ENCODE data around the gene PPM1H. TPM values are rescaled to one million over a fixed set of nuclear protein-coding genes. Genes with fewer than 3 reads are reported as not detected.

The PPM1H gene
- total RNA-seq, 1 donor from 2014 or later: 0.79 TPM

DNA sequence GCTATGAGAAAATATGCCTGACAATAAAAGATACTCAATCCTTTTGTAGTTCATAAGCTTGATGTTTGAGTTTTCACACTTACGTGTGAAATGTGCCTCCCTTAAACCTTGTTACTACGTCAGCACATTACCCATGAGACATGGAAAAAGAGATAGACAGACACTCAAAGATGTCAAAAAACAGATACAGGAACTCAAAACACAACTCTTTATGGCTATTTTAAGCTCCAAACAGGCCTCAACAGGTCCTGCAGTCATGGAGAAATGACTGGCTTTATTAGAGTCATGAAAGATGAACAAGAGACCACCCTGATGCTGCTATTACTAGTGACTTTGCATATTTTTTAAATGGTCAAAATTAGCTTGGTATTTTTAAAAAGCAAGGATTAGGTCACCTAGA is 283.8 kb downstream of the PPM1H start:
- no peaks in the 10 kb centered on the region for H3K36me3 ChIP-seq (ENCODE audit: control insufficient read depth, insufficient read depth, low read length)
- DNase-seq (ENCODE audit: low read depth): peak; percentile 23
- H3K4me3 ChIP-seq (ENCODE audit: low read depth, low read length): no peak overlapping the region
- TF ChIP-seq, protein P1, sequence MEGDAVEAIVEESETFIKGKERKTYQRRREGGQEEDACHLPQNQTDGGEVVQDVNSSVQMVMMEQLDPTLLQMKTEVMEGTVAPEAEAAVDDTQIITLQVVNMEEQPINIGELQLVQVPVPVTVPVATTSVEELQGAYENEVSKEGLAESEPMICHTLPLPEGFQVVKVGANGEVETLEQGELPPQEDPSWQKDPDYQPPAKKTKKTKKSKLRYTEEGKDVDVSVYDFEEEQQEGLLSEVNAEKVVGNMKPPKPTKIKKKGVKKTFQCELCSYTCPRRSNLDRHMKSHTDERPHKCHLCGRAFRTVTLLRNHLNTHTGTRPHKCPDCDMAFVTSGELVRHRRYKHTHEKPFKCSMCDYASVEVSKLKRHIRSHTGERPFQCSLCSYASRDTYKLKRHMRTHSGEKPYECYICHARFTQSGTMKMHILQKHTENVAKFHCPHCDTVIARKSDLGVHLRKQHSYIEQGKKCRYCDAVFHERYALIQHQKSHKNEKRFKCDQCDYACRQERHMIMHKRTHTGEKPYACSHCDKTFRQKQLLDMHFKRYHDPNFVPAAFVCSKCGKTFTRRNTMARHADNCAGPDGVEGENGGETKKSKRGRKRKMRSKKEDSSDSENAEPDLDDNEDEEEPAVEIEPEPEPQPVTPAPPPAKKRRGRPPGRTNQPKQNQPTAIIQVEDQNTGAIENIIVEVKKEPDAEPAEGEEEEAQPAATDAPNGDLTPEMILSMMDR (IDR thresholded peaks at IDR 0.05; ENCODE audit: insufficient read depth, low read length, severe bottlenecking): no peak
- no peaks in the 10 kb centered on the region for H3K27me3 ChIP-seq (ENCODE audit: control insufficient read depth, insufficient read depth, low read length)
- FAIRE-seq: no peak

GRCh38 chr12:62649412-62650138 is 285.4 kb downstream of the PPM1H start:
- DNase-seq (ENCODE audit: low read depth) (no peak), FAIRE-seq (no peak)
- no peaks in the 10 kb centered on the region for H3K36me3 ChIP-seq (ENCODE audit: control insufficient read depth, insufficient read depth, low read length)
- no peak overlapping the region for H3K4me3 ChIP-seq (ENCODE audit: low read depth, low read length)
- TF ChIP-seq, protein P1 (IDR thresholded peaks at IDR 0.05; ENCODE audit: insufficient read depth, low read length, severe bottlenecking): no peak
- H3K27me3 ChIP-seq (ENCODE audit: control insufficient read depth, insufficient read depth, low read length): no peaks in the 10 kb centered on the region

DNA sequence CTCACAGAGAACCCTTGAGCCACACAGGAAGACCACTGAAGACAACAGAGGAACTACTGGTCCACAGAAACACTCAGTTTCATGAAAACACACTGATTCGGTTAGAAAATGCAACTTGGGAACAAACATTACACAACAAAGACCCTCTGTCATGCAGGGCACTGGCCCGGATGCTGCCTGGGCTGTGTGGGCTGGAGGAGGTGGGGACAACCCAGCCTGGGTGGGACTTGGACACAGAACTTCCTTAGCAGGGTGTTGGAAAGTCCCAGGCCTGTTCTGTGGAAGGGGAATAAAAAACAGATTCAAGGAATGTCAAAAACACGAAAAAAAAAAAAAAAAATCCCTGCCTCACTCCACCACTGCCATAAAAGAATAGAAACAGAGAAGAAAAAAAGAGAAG is 287.4 kb downstream of the PPM1H start:
- no peak for DNase-seq (ENCODE audit: low read depth)
- no peak for FAIRE-seq
- H3K27me3 ChIP-seq (ENCODE audit: control insufficient read depth, insufficient read depth, low read length): no peaks in the 10 kb centered on the region
- no peak overlapping the region for H3K4me3 ChIP-seq (ENCODE audit: low read depth, low read length)
- no peaks in the 10 kb centered on the region for H3K36me3 ChIP-seq (ENCODE audit: control insufficient read depth, insufficient read depth, low read length)
- TF ChIP-seq, protein P1 (IDR thresholded peaks at IDR 0.05; ENCODE audit: insufficient read depth, low read length, severe bottlenecking): no peak

- no peak for DNase-seq (ENCODE audit: low read depth)
- TF ChIP-seq, protein P1 (IDR thresholded peaks at IDR 0.05; ENCODE audit: insufficient read depth, low read length, severe bottlenecking): no peak
- H3K27me3 ChIP-seq (ENCODE audit: control insufficient read depth, insufficient read depth, low read length): no peaks in the 10 kb centered on the region
- H3K36me3 ChIP-seq (ENCODE audit: control insufficient read depth, insufficient read depth, low read length): no peaks in the 10 kb centered on the region
- no peak for FAIRE-seq
- no peak overlapping the region for H3K4me3 ChIP-seq (ENCODE audit: low read depth, low read length)
Measured at GRCh38 chr12:62646566-62646965, 288.4 kb downstream of the PPM1H start.

- Histone ChIP-seq H3K4me3 (ENCODE audit: low read depth, low read length) (no peak overlapping the region), H3K36me3 (ENCODE audit: control insufficient read depth, insufficient read depth, low read length) (no peaks in the 10 kb centered on the region), H3K27me3 (ENCODE audit: control insufficient read depth, insufficient read depth, low read length) (no peaks in the 10 kb centered on the region)
- FAIRE-seq: no peak
- TF ChIP-seq, protein P1 (IDR thresholded peaks at IDR 0.05; ENCODE audit: insufficient read depth, low read length, severe bottlenecking): no peak
- DNase-seq (ENCODE audit: low read depth): no peak
Measured at GRCh38 chr12:62643486-62643885, 291.5 kb downstream of the PPM1H start.

DNA sequence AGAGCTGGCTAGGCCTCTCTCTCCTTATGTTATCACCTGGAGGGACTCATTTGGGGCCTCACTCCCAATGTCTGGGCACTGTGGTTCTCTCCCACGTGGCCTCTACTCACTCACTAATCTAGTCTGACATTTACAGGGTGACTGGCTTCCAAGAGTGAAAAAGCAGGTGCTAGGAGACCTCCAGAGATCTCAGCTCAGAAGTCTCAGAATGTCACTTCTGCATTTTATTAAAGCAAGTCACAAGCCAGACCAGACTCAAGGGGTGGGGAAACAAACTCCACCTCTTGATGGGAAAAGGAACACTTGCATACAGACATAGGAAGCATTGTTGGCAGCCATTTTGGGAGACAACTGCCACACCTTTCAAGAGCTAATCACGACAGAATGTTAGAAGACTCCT is 292.5 kb downstream of the PPM1H start:
- FAIRE-seq (no peak), DNase-seq (ENCODE audit: low read depth) (no peak)
- no peak overlapping the region for H3K4me3 ChIP-seq (ENCODE audit: low read depth, low read length)
- no peaks in the 10 kb centered on the region for H3K36me3 ChIP-seq (ENCODE audit: control insufficient read depth, insufficient read depth, low read length)
- no peaks in the 10 kb centered on the region for H3K27me3 ChIP-seq (ENCODE audit: control insufficient read depth, insufficient read depth, low read length)
- TF ChIP-seq, protein P1 (IDR thresholded peaks at IDR 0.05; ENCODE audit: insufficient read depth, low read length, severe bottlenecking): no peak
